Testis (tissue), 2 donors: Measurements from ENCODE around the gene LSM3.

Experiments used
- CTCF ChIP-seq, 3 experiments: fragments of 450-650 bp in 2 of 3; fragments of 200-600 bp in 1 of 3; sonication (generic) in 1 of 3; IDR thresholded peaks; one replicate each; pipeline ENCODE4 v1.5.1; 2016 to 2019; ENCODE audit warnings: antibody characterized with exemption in 3 of 3, mild to moderate bottlenecking in 2 of 3, moderate library complexity in 1 of 3
- POLR2A ChIP-seq: fragments of 450-650 bp; IDR thresholded peaks from one replicate; pipeline ENCODE4 v1.6.1; 2017; ENCODE audit warnings: antibody characterized with exemption, mild to moderate bottlenecking, moderate library complexity

- TF ChIP-seq CTCF (IDR thresholded peaks at IDR 0.05) (no peak), POLR2A (no peak)
Observed at GRCh38 chr3:14202874-14203520, 24.4 kb downstream of the LSM3 start.
